Measurements from ENCODE around the gene GALNTL6. TPM values are rescaled to one million over a fixed set of nuclear protein-coding genes. Genes with fewer than 3 reads are reported as not detected.

Gene GALNTL6
- total RNA-seq, 1 donor from 2014 or later = 0.10 TPM

DNA sequence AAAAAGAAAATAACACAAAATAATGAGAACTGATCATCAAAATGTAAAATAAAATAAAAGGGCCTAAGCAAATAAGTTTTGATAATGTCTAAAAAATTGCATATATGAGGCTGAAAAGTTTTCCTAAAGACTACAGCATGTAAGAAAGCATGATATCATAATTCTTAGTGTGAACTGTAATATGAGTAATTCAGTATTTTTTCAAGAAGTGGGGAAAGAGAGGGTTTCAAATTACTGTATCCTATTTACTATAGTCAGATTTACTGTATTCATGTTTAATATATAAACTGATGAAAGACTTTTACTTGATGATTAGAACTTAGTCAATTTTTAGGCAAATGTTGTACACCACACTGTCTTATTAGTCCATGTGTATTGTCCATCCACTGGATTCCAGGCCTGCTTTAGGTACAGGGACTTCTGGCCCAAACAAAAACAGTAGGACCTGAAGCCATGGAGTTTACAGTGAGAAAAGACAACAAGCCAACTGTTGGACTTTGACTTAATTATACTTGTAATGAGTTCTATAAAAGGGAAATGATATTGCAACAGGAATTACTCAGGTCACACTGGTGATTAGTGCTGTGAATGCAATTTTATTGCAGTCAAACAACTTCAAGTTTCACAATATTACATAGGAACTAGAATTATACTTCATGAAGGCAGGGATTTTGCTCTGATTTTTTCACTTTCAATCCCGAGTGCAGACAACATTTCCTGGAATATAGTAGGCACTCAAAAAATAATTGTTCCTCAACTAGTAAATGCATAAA lies 837.7 kb downstream of the GALNTL6 start:
- Mint-ChIP-seq H3K27ac (ENCODE audit: unreplicated experiment) (no peak overlapping the region), H3K27me3 (ENCODE audit: unreplicated experiment) (no peaks in the 10 kb centered on the region), H3K36me3 (ENCODE audit: low read depth, unreplicated experiment) (no peaks in the 10 kb centered on the region), H3K4me1 (ENCODE audit: unreplicated experiment) (no peaks in the 10 kb centered on the region), H3K9me3 (ENCODE audit: unreplicated experiment) (no peaks in the 10 kb centered on the region), H3K4me3 (ENCODE audit: unreplicated experiment) (no peak overlapping the region)
- TF ChIP-seq, protein P1, sequence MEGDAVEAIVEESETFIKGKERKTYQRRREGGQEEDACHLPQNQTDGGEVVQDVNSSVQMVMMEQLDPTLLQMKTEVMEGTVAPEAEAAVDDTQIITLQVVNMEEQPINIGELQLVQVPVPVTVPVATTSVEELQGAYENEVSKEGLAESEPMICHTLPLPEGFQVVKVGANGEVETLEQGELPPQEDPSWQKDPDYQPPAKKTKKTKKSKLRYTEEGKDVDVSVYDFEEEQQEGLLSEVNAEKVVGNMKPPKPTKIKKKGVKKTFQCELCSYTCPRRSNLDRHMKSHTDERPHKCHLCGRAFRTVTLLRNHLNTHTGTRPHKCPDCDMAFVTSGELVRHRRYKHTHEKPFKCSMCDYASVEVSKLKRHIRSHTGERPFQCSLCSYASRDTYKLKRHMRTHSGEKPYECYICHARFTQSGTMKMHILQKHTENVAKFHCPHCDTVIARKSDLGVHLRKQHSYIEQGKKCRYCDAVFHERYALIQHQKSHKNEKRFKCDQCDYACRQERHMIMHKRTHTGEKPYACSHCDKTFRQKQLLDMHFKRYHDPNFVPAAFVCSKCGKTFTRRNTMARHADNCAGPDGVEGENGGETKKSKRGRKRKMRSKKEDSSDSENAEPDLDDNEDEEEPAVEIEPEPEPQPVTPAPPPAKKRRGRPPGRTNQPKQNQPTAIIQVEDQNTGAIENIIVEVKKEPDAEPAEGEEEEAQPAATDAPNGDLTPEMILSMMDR (IDR thresholded peaks at IDR 0.05; ENCODE audit: unreplicated experiment) = no peak
- DNase-seq (ENCODE audit: low spot score) = no peak

DNA sequence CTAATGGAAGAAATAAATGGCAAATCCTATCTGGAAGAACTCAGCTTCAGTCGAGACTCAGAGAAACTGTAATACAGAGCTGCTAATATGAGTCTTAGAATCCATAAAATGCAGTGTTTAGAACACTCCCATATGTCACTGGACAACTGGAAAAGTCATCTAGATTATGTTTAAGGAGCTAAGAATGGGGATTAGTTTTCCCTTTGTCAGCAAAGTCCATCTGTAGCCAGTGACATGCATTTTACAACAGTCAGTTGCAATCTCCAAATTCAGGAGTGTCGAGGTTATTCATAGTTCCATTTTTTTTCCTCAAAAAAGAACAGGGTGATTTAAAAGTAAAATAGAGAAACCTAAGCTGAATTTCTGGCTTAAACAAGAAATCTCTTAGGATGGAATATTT lies 838.8 kb downstream of the GALNTL6 start:
- Mint-ChIP-seq H3K4me3 (ENCODE audit: unreplicated experiment) (no peak overlapping the region), H3K36me3 (ENCODE audit: low read depth, unreplicated experiment) (no peaks in the 10 kb centered on the region), H3K4me1 (ENCODE audit: unreplicated experiment) (no peaks in the 10 kb centered on the region), H3K27ac (ENCODE audit: unreplicated experiment) (no peak overlapping the region), H3K27me3 (ENCODE audit: unreplicated experiment) (no peaks in the 10 kb centered on the region), H3K9me3 (ENCODE audit: unreplicated experiment) (no peaks in the 10 kb centered on the region)
- TF ChIP-seq, protein P1 (IDR thresholded peaks at IDR 0.05; ENCODE audit: unreplicated experiment) = no peak
- DNase-seq (ENCODE audit: low spot score) = no peak

DNA sequence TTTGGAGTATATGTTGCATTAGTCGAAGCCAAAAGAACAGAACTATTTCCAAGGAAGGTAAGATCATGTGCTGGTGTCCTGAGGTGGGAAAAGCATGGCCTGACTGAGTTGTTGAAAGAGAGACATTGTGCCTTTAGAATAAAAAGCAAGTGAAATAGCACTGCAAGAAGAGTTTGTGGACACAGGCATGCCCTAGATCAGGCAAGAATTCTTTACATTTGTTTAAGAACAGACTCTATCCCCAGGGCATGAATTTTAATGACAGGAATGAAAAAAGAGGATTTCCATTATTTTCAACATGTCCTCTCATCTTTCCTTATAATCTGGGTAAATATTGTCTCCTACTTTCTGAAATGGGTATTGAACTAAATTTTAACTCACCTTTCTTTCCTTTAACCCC lies 839.2 kb downstream of the GALNTL6 start:
- no peak for DNase-seq (ENCODE audit: low spot score)
- no peaks in the 10 kb centered on the region for H3K27me3 Mint-ChIP-seq (ENCODE audit: unreplicated experiment)
- H3K4me3 Mint-ChIP-seq (ENCODE audit: unreplicated experiment) = no peak overlapping the region
- no peaks in the 10 kb centered on the region for H3K4me1 Mint-ChIP-seq (ENCODE audit: unreplicated experiment)
- no peaks in the 10 kb centered on the region for H3K36me3 Mint-ChIP-seq (ENCODE audit: low read depth, unreplicated experiment)
- TF ChIP-seq, protein P1 (IDR thresholded peaks at IDR 0.05; ENCODE audit: unreplicated experiment) = no peak
- H3K27ac Mint-ChIP-seq (ENCODE audit: unreplicated experiment) = no peak overlapping the region
- no peaks in the 10 kb centered on the region for H3K9me3 Mint-ChIP-seq (ENCODE audit: unreplicated experiment)

DNA sequence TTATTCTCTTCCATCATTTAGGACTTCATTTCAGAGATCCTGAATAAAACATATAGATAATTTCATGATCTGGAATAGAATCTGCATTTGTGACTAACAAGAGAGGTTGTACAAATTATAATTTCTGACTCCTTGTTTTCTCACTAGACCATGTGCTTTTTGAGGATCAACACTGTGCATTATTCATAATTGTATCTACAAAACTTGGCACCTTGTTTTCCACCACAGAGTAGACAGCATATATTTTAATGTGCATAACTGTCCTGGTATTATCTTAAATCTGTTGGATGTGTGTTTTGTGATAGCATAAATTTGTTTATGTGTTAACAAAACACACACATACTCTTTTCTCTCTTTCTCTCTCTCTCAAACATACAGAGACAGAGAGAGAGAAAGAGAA lies 840.5 kb downstream of the GALNTL6 start:
- Mint-ChIP-seq H3K4me1 (ENCODE audit: unreplicated experiment) (no peaks in the 10 kb centered on the region), H3K27ac (ENCODE audit: unreplicated experiment) (no peak overlapping the region), H3K27me3 (ENCODE audit: unreplicated experiment) (no peaks in the 10 kb centered on the region), H3K4me3 (ENCODE audit: unreplicated experiment) (no peak overlapping the region), H3K9me3 (ENCODE audit: unreplicated experiment) (no peaks in the 10 kb centered on the region), H3K36me3 (ENCODE audit: low read depth, unreplicated experiment) (no peaks in the 10 kb centered on the region)
- TF ChIP-seq, protein P1 (IDR thresholded peaks at IDR 0.05; ENCODE audit: unreplicated experiment) = no peak
- DNase-seq (ENCODE audit: low spot score) = no peak

DNA sequence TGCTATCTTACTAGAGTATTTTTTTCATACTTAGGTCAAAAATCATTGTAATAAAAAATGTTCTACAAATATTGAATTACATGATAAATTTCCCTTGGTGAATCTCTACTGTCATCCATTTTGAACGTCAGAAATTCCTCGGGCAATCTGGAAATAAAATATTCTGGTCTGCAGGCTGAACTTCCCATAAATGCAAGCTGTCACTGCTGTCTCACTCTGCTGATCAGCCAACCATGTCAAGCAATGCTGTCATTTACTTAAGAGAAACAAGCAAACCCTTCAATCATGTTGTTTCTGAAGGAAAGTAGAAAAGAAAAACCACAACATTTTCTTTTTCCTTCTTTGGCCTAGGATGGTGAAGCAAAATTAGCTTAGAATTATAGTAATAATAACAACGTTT lies 841.3 kb downstream of the GALNTL6 start:
- Mint-ChIP-seq H3K9me3 (ENCODE audit: unreplicated experiment) (no peaks in the 10 kb centered on the region), H3K36me3 (ENCODE audit: low read depth, unreplicated experiment) (no peaks in the 10 kb centered on the region), H3K27me3 (ENCODE audit: unreplicated experiment) (peaks cover 1% of the 10 kb centered on the region), H3K4me1 (ENCODE audit: unreplicated experiment) (no peaks in the 10 kb centered on the region), H3K27ac (ENCODE audit: unreplicated experiment) (no peak overlapping the region), H3K4me3 (ENCODE audit: unreplicated experiment) (no peak overlapping the region)
- no peak for DNase-seq (ENCODE audit: low spot score)
- TF ChIP-seq, protein P1 (IDR thresholded peaks at IDR 0.05; ENCODE audit: unreplicated experiment) = no peak
